Activated T-cell treated with anti-CD3 and anti-CD28 coated beads for 48 hours (primary cell): ENCODE data around the gene GZMM.

Source experiments
- DNase-seq: peaks from one replicate; pipeline ENCODE4 v3.0.0-alpha.2; 2020; ENCODE audit warnings: low read depth

GZMM gene

DNA sequence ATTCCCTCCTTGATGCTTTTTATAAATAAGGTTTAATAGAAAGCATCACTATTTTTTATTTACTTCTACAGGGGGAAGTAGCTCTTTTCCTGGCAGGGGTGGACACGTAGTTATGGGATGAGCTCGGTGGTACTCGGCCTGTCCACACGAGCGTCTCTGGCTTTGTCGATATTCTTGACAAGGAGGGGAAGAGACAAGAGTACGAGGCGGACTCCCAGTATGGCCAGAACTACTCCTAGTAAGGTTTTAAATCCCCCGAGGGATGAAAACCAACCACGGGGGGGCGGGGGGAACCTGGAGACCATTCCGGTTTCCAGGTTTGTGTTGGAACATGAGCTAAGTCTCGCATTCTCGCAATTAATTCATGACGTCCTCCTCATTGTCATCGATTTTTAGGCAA lies 23.0 kb downstream of the GZMM start:
- no peak for DNase-seq

DNA sequence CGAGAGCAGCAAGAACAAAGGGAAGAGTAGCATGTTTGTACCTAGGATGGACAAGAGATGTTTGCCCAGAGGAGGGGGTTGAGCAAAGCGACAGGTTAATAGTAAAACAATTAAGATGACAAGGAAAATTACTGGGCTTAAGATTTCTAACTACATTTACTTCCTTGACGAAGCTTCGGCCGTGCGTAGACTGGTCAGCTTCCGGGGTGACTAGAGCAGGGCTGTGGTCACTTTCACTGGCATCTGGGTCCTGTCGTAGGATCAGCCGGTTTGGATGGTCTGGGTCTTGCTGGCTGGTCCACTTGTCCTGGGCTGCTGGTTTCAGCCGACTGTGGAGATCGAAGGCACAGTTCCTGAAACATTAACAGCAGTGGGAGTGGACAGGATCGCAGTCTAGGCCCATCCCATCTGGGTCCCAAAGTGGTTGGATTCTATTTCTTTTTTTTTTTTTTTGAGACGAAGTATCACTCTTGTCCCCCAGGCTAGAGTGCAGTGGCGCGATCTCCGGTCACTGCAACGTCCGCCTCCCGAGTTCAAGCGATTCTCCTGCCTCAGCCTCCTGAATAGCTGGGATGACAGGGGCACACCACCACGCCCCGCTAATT lies 23.5 kb downstream of the GZMM start:
- DNase-seq = no peak

DNA sequence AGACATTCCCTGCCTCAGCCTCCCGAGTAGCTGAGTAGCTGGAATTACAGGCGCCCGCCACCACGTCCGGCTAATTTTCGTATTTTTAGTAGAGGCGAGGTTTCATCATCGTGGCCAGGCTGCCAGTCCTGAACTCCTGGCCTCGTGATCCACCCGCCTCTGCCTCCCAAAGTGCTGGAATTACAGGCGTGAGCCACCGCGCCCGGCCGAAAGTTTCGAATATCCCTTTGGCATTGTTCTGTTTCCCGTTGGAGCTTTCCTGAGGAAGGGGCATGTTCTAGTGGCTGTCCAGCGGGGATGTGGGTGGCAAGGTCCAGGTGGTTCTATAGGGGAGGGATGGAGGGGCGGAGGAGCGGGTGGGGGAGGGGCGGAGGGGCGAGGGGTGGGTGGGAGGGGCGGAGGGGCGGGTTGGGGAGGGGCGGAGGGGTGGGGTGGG lies 26.4 kb downstream of the GZMM start:
- DNase-seq = no peak

DNA sequence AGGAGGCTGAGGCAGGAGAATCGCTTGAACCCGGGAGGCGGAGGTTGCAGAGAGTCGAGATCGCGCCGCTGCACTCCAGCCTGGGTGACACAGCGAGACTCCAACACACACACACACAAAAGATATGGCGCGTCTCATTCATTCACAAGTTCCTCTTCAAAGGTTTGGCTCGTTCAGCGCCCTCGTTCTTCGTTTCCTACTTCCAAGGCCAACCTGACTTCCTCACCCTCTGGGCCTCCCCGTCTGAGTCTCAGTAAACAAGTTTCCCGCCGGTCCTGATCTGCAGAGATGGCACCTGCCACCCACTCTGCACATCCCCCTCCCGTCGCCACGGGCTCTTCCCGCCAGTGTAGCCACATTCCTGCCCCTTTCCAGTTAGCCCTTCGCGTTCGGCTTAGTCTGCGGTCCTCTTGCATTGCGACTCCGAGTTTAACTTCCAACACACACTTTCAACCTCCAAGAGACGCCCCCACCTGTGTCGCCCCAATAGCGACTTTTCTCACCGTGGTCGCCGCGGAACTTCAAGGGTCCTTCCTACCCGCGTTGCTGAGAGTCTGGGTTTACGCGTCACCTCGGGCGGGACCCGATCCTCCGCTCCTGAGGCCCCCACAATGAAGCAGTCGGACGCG lies 27.2 kb downstream of the GZMM start:
- no peak for DNase-seq

DNA sequence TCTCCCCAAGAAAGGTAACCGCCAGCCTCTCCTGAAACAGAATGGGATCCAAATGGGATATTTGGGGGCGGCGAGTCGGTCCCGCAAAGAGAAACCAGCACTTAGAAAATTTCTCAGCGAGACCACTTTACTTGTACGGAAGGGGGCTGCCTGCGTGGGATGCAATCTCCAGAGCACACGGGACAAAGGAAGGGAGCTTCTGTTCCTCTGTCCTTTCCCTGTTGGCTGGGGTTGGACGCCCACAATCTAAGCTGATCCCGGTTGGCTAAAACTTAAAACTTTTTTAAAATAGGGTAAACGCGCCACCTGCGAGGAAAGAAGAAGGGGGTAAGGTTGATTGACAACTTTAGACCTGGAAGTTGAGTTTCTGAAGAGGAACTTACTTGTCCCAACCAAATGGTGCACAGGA lies 27.7 kb downstream of the GZMM start:
- DNase-seq = no peak

DNA sequence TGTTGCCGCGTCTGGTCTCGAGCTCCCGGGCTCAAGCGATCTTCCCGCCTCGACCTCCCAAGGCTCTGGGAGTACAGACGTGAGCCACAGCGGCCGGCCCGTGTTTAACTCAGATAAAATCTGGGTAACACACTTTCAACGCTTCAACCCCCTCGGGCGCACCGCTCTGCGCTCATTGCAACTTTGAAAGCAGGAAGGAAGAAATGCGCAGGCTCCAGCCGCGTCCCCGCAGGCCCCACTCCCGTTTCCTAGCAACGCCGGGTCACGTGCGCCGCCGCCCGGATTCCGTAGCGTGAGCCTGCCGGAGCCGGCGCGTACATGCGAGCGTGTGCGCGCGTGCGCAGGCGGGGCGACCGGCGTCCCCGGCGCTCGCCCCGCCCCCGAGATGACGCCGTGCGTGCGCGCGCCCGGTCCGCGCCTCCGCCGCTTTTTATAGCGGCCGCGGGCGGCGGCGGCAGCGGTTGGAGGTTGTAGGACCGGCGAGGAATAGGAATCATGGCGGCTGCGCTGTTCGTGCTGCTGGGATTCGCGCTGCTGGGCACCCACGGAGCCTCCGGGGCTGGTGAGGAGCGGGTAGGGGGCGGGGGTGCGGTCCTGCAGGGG lies 28.4 kb downstream of the GZMM start, which contains the start of gene BSG:
BSG (plus strand) TSS at position 457 of the 603 bp plus-strand sequence; CDS start at position 496, 39 bp downstream.
- peak; percentile 99 for DNase-seq

DNA sequence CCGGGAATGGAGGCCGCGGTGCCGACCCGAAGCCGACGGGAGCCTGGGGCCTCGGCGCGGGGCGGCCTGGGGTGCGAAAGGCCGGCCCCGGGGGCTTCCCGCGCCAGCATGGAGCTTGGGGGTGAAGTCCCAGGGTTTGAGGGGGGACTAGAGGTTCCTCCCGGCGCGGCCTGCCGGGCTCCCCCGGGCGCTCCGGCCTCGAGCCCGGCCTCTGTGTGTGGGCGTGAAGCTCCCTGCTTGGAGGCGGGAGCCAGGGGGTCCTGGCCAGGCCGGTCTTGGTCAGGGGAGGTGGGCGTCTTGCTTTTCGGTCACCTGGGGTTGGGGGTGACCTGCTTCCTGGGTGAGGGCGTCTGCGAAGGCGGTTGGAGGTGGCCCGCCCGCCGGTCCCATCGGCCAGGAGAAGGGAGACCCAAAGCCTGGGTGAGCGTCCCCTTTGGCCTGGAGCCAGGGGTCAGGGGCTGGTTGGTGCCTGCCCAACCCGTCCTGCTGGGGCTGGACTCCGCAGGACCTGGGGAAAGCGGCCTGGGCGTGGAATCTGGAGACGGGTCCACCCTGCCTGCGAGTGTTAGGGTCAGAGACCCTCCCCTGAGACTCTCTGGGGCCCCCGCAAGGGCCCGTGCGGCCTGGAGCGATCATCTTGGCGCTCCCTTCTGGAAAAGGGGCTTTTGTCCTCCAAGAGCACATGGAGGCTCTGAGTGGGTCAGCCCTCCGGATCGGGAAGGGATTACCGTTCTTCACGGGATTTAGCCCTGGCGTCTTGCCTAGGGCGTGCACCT lies 29.1 kb downstream of the GZMM start:
- no peak for DNase-seq

DNA sequence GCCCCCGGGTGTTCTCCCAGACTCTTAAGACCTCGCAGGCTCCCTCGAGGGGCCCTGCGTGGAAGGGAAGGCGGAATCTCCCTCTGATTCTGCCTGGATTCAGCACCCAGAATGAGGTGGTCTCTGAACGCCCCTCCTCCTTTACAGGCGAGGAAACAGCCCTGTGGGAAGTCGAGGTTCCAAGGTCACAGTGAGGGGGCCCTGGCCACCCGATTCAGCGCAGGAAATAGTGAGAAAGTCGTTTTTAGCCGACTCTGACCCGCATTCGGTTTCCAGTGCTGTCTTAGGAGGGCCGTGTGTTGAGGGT lies 29.6 kb downstream of the GZMM start:
- no peak for DNase-seq

DNA sequence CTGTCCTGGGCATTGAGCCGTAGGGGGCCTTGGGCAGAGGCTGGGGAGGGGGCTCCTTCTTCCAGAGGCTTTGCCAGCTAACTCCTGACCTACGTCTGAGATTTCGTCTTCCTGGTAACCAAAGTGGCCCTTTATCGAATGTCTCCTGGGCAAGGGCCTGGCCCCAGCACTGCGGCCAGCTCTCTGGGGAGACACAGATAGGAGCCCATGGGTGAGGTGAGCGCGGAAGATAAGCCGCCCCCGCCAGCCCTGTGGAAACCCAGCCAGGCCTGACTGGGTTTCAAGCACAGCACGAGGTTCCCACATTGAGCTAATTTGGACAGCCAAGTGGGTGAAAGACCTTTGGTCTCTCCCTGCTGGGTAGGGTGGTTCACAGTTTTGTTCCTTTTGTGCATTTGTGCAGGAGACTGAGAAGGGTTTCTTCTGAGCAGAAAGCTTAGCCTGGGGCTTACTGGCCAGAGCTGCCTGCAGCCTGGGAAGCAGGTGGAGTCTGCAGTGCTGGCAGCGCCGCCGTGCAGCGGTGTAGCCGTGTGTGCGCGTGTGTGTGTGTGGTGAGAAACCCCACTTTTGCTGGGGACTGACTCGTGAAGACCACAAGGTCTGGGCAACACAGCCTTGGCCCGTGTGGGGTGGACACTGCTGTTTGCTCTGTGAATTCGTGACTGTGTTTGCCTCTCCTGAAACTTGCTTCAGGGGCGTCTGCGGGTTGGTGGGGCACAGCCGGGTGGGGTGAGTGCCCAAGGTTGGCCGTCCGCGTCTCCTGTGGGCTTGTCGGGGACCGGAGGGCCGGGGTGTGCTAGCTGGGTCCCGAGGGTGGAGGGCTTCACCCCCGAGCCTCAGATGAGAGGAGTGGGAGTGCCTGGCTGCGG lies 31.0 kb downstream of the GZMM start:
- DNase-seq = no peak

DNA sequence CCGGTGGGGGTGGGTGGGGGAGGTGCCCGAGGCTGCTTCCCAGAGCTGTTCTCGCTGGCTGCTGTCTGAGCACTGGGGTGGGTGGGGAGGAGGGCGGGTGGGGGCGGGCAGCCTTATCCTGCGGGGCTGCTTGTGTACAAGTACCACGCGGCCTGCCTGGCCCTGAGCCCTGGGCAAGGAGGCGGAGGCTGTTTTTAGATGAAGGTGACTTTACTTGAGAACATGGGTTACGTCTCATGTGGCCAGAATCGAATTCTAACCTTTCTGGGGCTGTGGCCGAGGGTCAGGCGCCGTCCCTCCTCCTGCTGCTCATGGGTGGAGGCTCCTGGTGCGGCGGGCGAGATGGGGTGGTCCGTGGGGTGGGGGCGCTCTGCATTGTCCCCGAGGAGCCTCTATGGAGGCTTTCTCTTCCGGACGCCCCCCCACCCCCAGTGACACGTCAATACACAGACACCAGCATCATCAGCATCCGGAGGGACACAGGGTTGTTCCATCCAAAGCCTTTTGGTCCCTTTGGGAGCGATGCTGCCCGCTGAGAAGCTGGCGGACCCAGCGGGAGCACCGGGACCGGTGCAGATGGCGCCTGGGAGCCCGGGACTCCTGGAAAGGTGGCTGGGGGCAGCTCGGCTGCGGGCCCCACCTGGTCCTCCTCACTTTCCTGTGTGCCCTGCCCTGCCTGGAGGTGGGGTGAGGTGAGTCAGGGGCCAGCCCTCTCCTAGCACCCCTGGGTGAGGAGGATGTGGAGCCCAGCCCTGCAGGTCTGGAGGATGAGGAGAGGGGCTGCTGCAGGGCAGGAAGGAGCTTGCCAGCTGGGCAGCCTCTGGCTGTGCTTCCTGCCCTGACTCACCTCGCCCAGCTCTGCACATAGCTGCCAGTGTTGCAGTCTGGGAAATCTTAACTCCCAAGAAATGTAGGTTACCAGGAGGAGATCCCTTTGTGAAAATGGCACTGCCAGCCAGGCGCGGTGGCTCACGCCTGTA lies 32.0 kb downstream of the GZMM start:
- no peak for DNase-seq

DNA sequence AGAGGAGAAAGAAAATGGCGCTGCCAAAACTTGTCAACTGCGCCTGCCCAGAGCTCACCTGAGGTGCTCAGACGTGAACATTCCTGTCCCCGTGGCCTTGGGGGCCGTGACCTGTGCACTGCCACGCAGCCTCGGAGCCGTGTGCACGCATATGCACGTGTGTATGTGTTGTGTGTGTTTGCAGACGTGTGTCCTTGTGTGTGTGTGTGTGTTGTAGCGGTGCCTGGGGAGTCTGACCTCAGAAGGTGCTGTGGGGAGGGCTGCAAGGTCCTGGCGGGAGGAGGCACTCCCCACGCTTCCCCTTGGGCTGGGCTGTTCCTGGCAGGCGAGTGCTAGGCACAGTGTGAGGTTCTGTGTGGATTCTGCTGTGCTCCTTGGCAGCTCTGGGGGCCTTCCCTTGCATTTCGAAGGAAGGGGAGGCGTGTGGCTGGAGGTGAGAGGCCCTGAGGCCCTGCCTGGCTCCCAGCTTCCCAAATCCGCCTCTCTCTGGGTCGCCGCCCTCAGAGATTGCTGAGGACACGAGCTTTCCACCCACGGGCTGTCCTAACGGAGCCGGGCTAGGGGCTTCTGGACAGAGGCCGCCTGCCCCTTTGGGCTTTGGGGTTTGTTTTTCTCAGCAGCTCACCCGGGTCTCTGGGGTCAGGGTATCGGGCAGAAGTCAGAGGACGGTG lies 33.0 kb downstream of the GZMM start:
- no peak for DNase-seq

DNA sequence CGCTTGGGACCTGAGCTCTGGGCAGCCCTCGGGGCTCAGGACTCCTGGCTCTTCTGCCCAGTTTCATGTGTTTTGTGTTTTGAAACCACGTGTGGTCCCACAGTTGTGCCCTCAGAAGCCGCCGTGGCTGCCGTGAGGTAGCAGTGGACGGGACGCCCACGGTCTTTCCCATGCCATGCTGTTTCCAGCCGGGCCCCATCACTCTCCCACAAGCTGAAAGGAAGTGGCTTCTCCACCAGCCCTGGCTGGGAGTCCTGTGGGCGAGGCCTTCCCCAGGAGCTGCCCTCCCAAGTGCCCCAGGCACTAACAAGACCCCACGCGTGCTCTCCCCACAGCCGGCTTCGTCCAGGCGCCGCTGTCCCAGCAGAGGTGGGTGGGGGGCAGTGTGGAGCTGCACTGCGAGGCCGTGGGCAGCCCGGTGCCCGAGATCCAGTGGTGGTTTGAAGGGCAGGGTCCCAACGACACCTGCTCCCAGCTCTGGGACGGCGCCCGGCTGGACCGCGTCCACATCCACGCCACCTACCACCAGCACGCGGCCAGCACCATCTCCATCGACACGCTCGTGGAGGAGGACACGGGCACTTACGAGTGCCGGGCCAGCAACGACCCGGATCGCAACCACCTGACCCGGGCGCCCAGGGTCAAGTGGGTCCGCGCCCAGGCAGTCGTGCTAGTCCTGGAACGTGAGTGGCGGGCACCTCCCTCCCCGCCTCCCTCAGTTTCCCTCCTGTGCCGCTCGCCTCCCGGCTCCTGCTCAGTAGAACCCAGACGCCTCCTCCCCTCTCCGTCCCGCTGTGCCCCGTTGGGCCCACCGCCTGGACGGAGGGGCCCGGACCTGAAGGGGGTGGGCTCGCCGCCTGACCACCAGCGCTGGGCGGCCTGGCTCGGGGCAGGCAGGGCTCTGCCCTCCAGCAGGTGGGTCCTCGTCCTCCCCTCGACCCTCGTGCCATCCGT lies 33.9 kb downstream of the GZMM start:
- DNase-seq = no peak

DNA sequence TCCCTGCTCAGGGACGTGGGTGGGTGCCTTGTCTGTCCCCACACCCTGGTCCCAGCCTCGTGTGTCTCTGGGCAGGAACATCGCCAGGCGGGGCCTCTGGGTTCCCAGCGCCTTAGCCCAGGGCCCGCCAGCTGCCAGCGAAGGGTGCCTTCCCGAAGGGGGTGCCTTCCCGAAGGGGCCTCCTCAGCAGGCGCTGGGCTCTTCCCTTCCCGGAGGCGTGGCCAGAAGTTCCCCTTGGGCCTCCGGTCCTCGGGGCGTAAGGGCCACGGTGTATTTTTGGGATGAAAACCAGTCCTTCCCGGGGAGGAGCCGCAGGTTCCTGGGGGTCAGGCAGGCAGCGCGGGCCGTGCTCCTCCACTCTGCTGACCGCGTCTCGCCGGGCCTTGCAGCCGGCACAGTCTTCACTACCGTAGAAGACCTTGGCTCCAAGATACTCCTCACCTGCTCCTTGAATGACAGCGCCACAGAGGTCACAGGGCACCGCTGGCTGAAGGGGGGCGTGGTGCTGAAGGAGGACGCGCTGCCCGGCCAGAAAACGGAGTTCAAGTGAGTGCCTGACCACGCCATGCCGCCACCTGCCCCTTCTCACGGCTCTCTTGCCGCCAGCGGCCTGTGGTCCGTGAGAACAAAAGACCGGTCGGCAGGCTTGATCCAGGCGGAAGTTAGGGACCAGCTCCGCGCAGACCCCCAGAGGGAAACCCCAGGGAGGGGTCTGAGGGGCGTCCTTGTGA lies 35.4 kb downstream of the GZMM start:
- no peak for DNase-seq

DNA sequence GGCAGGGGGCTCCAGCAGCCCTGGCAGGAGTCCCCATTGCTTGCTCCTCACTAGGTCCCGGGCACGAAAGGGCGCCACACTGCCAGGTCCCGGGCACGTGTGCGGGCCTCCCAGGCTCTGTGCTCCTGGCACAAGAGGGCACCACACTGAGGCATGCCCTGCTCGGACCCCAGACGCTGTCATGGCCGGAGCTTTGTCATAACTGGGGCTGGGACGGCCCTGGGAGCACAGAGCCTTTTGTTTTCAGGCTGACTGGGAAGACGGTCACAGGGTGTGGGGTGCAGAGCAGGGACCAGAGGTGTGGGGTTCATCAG lies 35.9 kb downstream of the GZMM start:
- DNase-seq = no peak

DNA sequence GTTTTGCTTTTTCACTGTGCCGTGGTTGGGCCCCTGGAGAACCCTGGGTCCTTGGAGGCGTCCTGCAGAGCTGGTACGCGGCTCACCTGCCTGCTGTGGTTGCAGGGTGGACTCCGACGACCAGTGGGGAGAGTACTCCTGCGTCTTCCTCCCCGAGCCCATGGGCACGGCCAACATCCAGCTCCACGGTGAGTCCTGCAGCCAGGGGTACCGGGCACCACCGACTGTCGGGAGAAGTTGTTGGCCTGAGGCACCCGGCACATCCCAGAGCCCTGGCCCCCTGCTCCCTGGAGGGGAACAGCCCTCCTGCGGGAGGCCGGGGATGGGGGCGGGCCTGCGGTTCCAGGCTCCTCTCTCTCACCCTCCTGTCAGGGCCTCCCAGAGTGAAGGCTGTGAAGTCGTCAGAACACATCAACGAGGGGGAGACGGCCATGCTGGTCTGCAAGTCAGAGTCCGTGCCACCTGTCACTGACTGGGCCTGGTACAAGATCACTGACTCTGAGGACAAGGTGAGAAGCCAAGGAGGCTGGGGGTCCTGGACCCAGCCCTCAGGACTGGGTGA lies 36.5 kb downstream of the GZMM start:
- DNase-seq = no peak

DNA sequence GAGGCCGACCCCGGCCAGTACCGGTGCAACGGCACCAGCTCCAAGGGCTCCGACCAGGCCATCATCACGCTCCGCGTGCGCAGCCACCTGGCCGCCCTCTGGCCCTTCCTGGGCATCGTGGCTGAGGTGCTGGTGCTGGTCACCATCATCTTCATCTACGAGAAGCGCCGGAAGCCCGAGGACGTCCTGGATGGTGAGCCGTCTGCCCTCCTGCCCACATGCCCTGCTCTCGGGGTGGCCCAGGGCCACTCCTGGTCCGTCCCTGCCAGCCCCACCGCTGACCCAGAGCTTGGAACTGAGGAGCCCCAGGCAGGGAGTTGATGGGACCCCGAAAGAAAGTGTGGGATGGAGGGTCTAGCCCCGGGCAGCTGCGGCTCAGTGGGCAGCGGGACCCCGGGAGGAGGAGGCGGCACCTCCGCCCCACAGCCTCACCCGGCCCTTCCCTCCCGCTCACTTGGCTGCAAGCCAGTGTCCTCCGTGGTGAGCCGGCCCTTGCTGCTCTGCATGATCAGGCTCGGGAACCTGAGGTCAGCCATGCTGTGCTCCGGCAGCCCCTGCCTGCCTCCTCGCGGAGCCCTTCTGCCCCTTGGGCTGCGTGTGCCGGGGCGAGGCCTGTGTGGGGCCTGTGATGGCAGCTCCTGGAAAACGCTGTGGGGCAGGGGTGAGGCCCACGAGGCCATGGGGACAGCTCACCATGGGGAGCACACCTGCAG lies 37.7 kb downstream of the GZMM start:
- DNase-seq = no peak

DNA sequence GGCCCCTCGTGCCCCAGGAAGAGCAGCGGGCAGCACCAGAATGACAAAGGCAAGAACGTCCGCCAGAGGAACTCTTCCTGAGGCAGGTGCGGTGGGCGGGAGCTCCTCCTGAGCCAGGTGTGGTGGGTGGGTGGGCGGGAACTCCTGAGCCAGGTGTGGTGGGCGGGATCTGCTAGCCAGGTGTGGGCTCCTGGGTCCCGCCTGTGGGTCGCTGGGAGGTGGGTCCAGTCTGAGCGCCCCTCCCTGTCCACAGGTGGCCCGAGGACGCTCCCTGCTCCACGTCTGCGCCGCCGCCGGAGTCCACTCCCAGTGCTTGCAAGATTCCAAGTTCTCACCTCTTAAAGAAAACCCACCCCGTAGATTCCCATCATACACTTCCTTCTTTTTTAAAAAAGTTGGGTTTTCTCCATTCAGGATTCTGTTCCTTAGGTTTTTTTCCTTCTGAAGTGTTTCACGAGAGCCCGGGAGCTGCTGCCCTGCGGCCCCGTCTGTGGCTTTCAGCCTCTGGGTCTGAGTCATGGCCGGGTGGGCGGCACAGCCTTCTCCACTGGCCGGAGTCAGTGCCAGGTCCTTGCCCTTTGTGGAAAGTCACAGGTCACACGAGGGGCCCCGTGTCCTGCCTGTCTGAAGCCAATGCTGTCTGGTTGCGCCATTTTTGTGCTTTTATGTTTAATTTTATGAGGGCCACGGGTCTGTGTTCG lies 38.8 kb downstream of the GZMM start:
- no peak for DNase-seq
